Activated CD4-positive, alpha-beta T cell treated with anti-CD3 and anti-CD28 coated beads for 1 hour (primary cell): ENCODE data around the gene ALOX15B.
"Not testable (repeated sequence)": the region's sequence is repeated elsewhere in the genome, so short reads cannot be mapped to it uniquely, and the experiment has no call there.

Experiments used
- DNase-seq: peaks from one replicate; pipeline ENCODE4 v3.0.0-alpha.2; 2020

The ALOX15B gene

DNA sequence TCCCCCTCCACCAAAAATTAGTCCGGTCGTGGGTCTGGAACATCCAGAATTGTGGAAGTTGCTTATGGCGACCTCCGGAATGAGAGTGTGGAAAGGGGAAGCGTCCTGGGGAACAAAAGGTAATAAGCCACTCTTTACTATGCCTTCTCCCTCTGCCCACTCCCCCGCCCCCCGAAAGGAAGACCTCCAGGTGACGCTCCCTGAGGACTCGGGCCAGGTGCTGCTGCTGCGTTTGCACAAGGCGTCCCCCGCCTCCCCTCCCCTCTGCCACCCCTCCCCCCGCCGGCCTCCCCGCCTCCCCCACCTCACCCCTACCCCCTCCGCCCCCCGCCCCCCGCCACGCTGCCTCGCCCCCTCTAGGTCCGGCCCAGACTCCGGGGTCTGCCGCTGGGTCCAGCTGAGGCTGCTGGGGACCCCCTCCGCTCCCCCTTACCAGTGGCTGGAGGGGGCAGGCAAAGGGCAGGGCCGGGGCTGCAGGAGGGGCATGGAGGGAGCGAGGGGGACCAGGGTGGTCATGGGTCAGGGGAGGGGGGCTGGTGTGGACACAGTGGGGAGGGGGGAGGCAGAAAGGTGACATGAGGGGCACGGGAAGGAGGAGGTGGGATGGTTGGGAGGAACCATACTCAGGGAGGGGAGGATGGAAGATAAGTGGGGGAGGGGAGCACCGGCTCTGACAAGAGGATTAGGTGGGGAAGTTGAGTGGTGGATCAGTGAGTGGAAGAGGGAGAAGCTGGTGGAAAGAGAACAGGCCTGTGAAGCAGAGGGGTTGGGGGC, 25.1 kb downstream of the ALOX15B start:
- no peak for DNase-seq

DNA sequence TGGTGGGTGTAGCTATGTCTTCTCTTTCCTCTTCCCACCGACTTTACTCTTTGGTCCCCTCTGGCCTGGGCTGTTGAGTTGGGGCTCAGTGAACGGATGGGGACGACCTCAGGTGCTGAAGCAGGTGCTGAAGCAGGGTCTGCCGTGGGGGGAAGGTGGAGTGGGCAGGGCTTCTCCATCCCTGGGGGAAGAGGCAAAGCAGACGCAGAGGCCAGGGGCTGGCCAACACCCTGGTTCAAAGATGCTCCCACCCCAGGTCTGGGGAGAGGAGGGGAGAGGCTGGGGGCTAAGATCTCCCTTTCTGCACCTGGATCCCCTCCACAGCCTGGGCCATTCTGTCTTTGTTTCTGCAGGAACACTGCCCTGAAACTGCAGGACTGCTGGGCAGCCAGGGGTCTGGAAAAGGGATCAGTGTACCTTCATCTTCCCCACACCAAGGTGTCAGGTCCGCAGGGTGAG, 25.7 kb downstream of the ALOX15B start:
- no peak for DNase-seq

DNA sequence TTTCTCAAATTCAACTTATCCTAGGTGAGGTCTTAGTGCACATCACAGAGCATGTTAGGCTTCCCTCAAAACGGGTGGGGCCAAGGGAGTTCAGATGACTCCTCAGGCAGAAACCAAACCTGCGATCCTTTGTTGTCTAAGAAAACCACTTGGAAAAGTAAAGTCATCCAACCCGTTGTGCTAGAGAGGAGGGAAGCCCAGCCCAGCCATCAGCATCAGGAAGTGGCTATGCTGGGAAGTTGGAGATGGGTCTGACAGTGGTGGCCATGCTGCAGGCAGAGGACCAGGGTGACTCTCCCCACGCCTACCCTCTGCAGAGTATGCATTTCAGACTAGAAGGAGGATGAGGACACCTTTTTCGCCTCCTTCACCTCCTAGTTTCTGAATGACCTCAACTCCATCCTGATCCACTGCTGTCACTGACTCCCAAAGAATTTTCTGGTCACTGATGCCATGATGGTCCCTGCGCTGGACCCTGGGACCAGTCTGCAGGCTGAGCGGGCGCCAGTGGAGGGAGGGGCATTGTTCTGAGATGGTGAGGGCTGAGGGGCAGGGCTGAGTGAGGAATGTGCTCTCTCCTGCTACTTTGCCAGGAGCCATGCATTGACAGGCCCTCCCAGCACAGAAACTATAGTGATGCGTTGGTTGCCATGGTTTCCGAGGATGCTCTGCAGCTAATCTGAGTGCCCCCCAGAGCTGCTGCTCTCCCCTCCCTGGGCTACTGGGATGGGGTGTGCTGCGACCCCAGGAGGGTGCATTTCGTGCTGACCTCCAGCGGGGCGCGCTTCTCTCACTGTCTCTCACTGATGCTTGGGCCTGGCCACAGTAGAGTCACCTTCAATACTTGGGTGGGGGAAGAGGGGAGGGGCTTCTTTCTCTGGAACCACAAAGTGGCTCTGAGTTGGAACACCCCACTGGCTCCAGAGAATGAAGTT, 28.2 kb downstream of the ALOX15B start:
- DNase-seq = no peak

DNA sequence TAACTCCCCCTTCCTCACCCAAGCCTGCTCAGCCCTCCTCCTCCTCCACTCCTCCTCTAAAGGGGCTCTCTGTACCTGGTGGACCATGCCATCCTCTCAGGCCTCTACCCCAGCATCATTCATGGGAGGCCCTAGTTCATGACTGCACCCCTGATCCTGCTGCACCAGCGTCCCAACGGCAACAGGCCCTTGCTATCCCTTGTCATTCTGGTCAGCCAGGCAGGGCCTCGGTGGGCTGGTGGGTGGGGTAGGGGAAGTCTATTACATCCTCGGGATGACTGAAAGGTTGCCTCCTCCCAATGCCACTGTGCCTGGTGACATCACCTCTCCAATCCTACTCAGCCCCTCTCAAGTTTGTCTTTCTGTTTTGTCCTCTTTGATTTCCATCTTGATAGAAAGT, 28.9 kb downstream of the ALOX15B start:
- no peak for DNase-seq

DNA sequence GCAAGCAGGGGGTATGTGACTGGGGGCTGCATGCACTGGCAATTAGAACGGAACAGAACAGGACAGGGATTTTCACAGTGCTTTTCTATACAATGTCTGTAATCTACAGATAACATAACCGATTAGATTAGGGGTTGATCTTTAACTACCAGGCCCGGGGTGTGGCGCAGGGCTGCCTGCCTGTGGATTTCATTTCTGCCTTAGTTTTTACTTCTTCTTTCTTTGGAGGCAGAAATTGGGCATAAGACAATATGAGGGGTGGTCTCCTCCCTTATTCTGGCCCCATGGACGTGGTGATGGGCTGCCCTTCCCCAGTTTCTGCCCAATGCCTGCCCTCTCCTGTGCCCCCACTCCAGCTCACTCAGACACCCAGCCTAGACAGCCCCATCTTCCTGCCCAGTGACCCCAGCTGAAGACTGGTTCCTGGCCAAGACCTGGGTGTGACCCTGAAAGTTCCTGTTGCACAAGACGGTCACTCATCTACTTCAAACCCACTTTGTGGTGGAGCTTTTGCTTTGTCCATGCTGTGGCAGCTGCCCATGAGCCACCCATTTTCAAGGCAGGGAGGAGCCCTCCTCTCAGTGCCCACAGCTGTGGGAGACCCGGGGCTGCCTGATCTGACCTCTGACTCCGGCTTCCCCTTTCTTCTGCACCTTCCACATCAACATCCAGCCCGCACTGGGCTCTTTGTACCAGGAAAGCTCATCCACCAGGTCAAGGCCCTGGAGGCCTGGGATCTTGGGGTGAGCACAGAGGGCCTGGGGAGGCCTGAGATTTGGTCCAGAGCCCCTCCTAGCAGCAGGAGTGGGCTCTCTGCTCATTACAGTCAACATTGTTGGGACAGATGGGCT, 30.1 kb downstream of the ALOX15B start:
- no peak for DNase-seq

DNA sequence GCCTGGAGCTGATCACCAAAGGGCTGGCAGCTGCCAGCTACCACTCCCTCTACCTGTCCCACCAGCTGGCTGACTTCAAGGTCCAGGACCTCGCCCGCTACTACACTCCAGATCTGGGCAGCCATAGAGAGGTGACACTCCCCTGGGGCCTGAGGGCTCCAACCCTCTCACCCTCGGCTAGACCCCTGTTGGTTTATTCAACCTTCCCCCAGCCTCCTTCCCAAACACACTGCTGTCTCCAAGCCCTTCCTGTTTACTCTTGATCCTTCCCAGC, 30.7 kb downstream of the ALOX15B start:
- no peak for DNase-seq

DNA sequence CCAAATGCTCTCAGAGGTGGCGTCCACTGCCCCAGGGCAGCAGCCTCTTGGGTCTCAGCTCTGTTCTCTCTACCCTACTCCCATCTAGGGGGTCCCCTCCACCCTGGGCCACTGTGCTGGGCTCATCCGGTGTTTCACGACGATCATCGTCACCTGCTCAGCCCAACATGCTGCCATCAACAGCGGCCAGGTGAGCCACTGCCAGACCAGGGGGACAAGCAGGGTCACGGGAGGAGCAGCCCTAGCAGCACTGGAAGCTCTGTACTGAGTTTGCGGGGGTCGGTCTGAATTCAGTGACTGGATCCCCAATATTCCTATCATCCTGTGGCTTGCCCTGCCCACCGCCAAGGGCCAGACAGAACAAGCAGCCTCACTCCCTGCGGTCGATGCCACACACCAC, 32.6 kb downstream of the ALOX15B start:
- DNase-seq = no peak

DNA sequence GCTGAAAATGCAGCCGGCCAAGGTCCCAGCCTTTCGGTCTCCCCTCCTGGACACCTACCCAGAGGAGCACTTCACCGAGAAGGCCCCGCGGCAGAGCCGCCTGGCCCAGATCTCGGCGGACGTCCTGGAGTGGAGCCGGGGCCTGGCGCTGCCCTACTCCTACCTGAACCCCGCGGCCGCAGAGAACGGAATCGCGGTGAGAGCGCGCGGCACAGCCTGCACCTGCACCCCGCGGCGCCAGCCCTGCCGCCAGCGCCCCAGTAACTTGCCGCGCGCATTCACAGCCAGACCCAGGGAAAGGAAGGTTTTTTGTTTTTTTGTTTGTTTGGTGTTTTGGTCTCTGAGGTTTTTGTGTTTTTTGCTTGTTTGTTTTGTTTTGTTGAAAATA, 33.5 kb downstream of the ALOX15B start:
- no peak for DNase-seq

DNA sequence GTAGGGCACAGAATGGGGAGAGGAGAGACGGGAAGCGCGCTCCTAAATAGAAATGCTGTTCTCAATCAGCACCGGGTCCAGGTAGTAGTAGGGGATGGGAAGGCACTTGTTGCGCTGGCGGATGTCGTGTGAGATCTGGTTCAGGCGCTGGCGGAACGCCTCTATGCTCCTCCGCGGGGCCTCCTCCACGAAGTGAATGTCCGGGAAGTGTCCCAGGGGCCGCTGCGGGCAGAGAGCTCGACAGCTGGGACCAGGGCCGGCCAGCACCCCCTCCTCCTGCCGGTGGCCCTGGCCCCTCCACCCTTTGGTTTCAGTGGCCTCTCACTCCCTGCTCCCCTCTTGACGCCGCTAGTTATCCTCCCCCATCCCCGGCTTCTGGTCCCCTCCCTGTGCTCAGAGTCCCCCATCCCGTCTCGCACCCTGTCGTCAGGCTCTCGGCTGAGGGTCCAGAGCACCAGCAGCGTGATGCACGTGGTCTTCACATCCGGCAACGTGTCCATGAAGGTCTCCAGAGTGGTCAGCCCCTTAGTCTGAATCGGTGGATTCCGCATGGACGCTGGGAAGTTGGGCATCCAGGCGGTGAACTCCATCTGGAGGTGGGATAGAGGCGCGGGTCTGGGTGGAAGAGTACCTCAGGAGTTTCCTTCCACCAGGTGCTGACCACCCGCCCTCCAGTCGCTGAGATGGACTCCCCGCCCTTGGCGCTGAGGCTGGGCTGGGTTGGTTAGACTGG, 34.0 kb downstream of the ALOX15B start:
- no peak for DNase-seq

DNA sequence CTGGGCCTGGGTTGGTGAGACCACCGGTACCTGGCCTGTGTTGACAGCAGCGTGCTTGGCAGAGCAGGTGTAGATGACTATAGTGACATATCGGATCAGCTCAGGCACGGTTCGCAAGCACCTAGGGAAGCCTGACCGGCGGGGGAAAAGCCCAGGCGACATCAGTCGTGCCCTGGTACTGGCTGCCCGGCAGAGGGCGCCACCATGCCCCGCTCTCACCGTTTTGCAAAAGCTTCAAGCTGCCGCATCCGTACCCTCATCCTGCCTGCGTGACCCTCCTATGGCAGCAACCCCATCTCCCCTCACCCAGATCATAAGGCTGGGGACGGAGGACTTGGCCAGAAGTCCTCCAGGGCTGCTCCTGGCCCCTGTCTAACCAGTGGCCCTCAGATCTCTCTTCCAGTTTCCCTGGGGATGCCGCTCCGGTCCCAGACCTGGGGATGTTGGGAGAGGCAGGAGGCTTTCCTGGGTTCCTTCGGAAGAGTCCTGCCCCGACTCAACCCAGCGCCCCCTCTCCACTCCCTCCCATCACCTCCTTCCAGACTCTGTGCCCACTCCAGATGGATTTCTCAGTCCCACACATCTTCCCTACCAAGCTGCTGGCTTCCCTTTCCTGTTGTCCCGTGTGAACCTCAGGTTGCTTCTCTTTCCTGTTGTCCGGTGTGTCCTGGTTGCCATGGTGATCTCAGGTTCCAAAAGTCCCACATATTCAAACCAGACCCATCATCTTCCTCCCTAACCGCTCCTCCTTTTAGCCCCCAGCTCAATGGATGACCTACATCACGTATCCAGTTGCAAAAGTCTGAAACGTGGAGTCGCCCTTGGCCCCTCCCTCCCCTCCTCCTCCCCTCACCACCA, 35.0 kb downstream of the ALOX15B start:
- DNase-seq = peak; percentile 78

DNA sequence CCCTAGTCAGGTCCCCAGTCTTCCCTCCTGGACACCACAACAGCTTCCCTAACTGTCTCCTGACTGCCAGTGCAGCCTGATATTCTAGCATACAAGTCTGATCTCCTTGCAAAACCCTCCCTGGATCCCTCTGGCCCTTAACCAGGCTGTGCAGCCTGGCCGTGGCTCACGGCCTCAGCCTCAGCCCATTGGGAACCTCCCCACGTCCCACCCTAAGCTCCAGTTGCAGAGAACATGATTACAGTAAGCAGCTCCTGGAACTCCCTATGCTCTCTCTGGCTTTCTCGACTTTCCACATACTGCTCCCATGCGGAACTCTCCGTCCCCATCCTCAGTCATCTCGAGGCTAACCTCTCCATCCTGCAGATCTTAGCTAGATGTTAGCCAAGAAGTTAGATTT, 35.7 kb downstream of the ALOX15B start:
- DNase-seq = no peak

DNA sequence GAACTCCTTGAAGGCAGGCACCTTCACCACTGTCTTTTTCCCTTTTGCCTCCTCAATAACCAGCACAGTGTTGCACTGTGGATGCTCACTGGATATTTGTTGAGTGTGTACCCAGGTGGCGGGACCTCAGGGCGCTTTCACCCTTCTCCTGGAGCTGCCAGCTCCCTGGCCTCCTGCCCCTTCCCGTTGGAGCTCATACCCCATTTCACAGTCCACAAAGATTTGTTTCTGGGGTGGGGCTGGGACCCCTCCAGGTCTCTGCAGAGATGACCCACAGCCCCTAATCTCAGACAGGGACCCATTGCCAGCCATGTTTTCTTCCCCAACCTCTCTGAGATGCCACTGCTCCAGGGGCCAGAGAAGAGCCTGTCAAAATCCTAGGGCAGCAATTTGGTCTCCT, 36.2 kb downstream of the ALOX15B start:
- no peak for DNase-seq

DNA sequence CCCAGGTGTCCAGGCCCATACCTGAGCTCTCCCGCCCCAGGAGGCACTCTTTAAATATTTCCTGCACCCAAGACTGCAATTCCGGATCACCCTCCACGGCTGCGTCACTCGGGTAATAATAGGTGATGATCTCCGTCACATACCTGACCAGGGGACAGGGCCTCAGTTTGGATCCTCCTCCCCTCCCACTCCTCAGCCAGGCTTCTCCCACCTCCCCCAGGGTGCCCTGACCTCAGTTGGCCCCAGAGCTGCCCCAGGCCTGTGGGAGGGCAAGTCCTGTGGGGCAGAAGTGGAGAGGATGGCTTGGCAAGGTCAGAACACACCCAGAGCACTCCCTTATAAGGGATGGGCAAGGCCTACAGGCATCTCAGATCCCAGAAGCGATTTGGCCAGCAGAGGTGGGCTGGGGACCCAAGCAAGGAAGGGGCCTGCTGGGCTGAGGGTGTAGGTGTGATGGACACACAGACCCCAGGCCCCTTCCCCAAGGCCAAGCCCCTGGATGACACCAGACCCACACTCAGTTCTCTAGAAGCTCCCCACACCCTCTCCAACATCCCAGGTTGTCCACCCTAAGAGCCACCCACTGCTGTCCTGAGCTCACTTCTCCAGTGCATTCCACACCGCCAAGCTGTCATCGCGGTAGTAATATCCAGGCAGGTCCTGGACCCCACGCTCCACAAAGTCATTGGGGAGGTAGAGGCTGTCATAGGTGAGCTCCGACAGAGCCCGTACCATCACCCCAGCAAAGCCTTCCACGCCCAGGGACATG, 36.9 kb downstream of the ALOX15B start:
- DNase-seq = no peak

DNA sequence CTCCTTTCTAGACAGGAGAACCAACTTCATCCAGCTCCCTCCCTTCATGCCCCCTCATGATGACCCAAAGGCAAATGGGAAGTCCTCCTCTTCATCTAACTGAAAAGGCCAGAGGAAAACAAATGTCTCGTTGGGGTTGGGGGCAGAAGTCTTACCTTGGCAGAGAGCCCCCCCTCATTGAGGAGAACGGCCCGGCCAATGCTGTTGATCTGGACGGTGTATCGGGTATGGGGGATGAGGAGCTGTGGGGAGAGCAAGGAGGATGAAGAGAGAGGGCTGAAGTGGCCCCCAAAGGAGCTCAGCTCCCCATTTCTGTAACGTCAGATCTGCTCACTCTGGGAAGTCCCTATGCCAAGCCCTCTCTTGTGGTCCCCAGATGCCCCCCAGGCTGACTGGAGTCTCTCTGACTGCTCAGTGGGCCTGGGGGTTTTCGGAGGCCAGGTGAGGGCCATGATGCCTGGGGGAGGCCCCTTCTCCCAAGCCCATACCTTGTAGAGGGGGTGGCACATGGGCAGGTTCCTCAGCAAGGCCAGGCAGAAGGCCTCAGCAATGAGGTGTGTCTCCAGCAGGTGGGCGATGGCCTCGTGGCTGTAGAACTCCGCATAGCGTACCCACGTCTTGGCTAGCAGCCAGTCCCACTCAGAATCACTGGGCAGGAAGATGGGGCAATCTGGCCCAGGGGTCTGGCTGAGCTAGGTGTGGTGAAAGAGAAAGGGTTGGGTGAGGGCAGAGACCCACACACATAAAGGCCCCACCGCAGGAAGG, 37.8 kb downstream of the ALOX15B start:
- no peak for DNase-seq

DNA sequence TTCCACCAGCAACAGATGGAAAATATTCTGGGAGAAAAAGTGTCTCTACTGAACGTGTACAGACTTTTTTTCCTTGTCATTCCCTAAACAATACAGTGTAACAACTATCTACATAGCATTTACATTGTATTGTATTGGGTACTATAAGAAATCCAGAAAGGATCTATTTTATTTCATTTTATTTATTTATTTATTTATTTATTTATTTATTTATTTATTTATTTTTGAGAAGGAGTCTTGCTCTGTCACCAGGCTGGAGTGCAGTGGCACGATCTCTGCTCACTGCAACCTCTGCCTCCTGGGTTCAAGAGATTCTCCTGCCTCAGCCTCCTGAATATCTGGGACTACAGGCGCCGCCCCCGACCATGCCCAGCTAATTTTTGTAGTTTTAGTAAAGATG, 39.1 kb downstream of the ALOX15B start:
- DNase-seq = not testable (repeated sequence)

DNA sequence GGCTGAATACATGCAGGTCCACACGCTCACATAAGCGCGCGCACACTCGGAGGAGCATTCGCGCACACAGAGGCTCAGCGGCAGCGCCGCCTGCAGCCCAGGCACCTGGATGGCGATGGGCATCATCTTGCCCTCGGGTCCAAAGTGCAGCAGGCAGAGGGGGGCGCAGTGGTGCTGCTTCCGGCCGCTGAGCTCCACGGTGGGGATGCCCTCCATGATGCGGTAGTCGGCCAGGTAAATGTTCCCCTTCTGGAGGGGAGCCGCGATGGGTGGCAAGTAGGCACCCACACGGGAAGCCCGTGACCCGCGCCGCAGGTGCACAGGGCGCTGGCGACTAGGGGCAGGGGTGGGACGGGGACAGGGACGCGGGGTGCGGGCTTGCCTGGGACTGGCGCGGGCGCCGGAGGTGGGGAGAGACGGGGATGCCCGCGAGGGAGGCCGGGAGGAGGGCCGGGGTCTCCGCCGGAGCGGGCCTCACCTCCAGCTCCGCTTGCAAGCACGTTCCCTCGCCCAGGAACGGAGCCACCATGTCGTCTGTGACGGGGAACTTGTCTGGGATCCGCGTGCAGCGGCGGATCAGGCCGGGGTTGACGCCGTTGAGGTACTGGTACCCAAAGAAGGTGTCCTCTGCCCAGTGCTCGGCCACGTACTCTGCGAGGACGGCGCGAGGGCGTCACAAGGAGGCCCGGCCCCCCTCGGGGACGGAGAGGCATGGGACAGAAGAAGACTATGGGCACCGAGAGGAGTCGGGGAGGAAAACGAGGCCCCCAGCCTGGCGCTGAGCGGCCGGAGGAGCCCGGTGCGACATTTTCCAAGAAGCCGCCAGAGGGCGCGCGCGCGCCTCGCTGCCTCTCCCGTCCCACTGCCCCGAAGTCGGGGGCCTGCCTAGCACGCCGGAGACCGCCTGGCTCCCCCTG, 40.7 kb downstream of the ALOX15B start:
- DNase-seq = peak; percentile 68

DNA sequence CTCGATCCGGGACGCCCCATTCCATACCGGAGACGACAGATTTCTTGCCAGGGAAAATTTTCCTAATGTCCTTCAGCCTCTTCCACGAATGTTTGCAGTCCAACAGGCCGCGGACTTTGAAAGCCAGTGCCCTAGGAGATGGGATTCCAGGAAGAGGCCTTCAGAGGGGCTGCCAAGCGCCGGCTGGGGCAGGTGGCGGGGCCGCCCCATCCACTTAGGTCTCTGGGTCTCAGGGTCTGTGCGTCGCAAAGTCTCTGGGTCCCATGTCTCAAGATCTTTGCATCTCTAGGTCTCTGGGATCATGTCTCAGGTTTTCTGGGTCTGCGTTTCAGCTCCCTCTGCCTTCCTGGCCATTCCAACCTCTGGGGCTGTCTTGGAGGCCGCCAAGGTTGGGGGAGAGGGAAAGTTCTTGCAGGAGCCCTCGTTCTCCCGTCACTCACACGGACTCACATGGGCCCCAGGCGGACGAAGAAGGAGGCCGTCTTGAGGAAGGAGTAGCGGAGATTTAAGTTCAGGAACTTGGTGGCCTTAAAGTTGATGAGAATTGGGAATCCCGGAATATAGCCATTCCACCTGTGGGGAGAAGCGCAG, 41.4 kb downstream of the ALOX15B start:
- no peak for DNase-seq

DNA sequence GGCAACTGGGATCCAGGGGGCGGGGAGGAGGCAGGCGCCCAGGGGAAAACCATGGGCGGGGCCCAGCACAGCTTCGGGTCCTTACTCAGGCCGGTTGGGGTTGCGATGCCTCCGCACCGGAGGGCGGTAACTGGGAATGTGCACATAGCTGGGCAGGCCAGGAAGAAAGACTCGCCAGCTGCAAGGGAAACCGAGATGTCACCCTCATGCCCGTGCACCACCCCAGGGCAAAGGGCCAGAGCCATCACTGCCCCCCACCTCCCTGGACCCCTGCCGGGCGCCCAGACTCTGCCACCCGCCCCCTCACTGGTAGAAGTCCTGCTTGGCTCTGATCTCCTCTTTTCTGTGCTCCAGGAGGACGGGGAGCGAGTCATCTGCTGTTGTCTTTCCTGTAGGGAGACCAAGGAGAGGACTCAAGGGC, 42.0 kb downstream of the ALOX15B start:
- no peak for DNase-seq
